ENCODE measurements around the gene ENPP6. TPM values are rescaled to one million over a fixed set of nuclear protein-coding genes. Genes with fewer than 3 reads are reported as not detected.
"Not testable (repeated sequence)": the region's sequence is repeated elsewhere in the genome, so short reads cannot be mapped to it uniquely, and the experiment has no call there.

Gene ENPP6
- polyA plus RNA-seq, 1 donor from 2014 or later: not detected

DNA sequence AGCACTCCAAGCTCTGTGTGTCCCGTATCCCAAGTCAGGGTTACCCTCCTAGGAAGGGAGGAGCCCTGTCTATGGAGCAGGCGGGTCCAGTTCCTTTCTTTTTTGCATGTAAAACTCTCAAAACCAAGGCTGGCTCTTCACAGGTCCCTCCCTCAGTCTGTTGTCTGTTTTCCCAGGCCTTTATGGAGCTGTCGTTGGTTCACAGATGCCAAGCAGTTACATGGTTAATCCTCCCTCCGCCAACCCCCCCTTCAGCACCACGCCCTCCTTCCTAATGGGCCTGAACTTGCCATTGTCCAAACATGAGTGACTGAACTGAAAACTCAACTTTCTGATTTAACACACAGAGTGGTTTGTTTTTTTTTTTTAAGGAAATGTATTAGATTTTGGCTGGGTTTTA is 164.2 kb downstream of the ENPP6 start:
- Histone ChIP-seq H2AFZ (ENCODE audit: low read depth, low read length) (no peak overlapping the region), H3F3A (ENCODE audit: insufficient read depth, low read length, poor library complexity, severe bottlenecking) (no peaks in the 10 kb centered on the region), H3K9me3 (ENCODE audit: low read length) (no peaks in the 10 kb centered on the region), H4K20me1 (ENCODE audit: insufficient read depth) (no peaks in the 10 kb centered on the region), H3K27ac (ENCODE audit: low read length) (no peak overlapping the region), H3K27me3 (ENCODE audit: insufficient read depth, low read depth, low read length) (no peaks in the 10 kb centered on the region), H3K36me3 (ENCODE audit: insufficient read depth, low read length) (no peaks in the 10 kb centered on the region), H3K9ac (ENCODE audit: low read length) (no peak overlapping the region), H3K9me2 (ENCODE audit: insufficient read depth, low read length) (no peaks in the 10 kb centered on the region), H3K4me3 (ENCODE audit: low read length) (no peak overlapping the region), H3K79me2 (replicated peaks; ENCODE audit: insufficient read depth, low read length) (no peaks in the 10 kb centered on the region), H3K4me2 (ENCODE audit: low read length) (no peak overlapping the region)
- no peak for TF ChIP-seq EZH2 (IDR thresholded peaks at IDR 0.05; ENCODE audit: borderline replicate concordance, insufficient read depth, low read length, poor library complexity, severe bottlenecking)
- TF ChIP-seq MXI1 (conservative IDR thresholded peaks at IDR 0.05; ENCODE audit: poor library complexity, severe bottlenecking): no peak
- no peak for TF ChIP-seq EP300 (conservative IDR thresholded peaks at IDR 0.05; ENCODE audit: poor library complexity, severe bottlenecking)
- no peak for TF ChIP-seq TAF1 (IDR thresholded peaks at IDR 0.05; ENCODE audit: low read depth)
- TF ChIP-seq SMC3 (conservative IDR thresholded peaks at IDR 0.05; ENCODE audit: poor library complexity): no peak
- TF ChIP-seq POLR2AphosphoS5 (IDR thresholded peaks at IDR 0.05): no peak
- TF ChIP-seq, protein P1, sequence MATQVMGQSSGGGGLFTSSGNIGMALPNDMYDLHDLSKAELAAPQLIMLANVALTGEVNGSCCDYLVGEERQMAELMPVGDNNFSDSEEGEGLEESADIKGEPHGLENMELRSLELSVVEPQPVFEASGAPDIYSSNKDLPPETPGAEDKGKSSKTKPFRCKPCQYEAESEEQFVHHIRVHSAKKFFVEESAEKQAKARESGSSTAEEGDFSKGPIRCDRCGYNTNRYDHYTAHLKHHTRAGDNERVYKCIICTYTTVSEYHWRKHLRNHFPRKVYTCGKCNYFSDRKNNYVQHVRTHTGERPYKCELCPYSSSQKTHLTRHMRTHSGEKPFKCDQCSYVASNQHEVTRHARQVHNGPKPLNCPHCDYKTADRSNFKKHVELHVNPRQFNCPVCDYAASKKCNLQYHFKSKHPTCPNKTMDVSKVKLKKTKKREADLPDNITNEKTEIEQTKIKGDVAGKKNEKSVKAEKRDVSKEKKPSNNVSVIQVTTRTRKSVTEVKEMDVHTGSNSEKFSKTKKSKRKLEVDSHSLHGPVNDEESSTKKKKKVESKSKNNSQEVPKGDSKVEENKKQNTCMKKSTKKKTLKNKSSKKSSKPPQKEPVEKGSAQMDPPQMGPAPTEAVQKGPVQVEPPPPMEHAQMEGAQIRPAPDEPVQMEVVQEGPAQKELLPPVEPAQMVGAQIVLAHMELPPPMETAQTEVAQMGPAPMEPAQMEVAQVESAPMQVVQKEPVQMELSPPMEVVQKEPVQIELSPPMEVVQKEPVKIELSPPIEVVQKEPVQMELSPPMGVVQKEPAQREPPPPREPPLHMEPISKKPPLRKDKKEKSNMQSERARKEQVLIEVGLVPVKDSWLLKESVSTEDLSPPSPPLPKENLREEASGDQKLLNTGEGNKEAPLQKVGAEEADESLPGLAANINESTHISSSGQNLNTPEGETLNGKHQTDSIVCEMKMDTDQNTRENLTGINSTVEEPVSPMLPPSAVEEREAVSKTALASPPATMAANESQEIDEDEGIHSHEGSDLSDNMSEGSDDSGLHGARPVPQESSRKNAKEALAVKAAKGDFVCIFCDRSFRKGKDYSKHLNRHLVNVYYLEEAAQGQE (IDR thresholded peaks at IDR 0.05; ENCODE audit: borderline replicate concordance): no peak
- TF ChIP-seq, protein P2, sequence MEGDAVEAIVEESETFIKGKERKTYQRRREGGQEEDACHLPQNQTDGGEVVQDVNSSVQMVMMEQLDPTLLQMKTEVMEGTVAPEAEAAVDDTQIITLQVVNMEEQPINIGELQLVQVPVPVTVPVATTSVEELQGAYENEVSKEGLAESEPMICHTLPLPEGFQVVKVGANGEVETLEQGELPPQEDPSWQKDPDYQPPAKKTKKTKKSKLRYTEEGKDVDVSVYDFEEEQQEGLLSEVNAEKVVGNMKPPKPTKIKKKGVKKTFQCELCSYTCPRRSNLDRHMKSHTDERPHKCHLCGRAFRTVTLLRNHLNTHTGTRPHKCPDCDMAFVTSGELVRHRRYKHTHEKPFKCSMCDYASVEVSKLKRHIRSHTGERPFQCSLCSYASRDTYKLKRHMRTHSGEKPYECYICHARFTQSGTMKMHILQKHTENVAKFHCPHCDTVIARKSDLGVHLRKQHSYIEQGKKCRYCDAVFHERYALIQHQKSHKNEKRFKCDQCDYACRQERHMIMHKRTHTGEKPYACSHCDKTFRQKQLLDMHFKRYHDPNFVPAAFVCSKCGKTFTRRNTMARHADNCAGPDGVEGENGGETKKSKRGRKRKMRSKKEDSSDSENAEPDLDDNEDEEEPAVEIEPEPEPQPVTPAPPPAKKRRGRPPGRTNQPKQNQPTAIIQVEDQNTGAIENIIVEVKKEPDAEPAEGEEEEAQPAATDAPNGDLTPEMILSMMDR (IDR thresholded peaks at IDR 0.05; ENCODE audit: poor library complexity, severe bottlenecking): no peak
- no peak for TF ChIP-seq RAD21 (conservative IDR thresholded peaks at IDR 0.05)

DNA sequence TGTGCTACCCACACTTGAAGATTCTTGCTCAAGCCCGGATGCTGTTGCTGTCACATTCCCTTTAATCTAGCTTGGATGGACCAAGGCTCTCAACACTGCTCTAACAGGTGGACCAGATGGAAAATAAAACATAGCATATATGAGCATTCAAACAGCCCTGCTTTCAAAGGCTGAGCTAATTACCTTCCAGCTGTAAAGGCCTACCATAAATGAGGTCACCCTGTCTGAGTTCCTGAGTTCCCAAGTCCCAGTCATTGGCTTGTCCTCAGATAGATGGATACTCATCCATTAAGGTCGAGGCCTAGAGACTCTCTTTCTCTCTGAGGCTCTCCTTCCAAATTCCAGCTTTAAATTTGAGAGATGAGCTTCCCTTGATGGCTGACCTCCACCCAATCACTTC is 165.1 kb downstream of the ENPP6 start:
- Histone ChIP-seq H3K36me3 (ENCODE audit: insufficient read depth, low read length) (no peaks in the 10 kb centered on the region), H3K4me3 (ENCODE audit: low read length) (no peak overlapping the region), H3K27me3 (ENCODE audit: insufficient read depth, low read depth, low read length) (no peaks in the 10 kb centered on the region), H3K79me2 (replicated peaks; ENCODE audit: insufficient read depth, low read length) (no peaks in the 10 kb centered on the region), H3F3A (ENCODE audit: insufficient read depth, low read length, poor library complexity, severe bottlenecking) (no peaks in the 10 kb centered on the region), H2AFZ (ENCODE audit: low read depth, low read length) (no peak overlapping the region), H3K9ac (ENCODE audit: low read length) (no peak overlapping the region), H3K9me3 (ENCODE audit: low read length) (no peaks in the 10 kb centered on the region), H4K20me1 (ENCODE audit: insufficient read depth) (no peaks in the 10 kb centered on the region), H3K27ac (ENCODE audit: low read length) (no peak overlapping the region), H3K4me2 (ENCODE audit: low read length) (no peak overlapping the region), H3K9me2 (ENCODE audit: insufficient read depth, low read length) (no peaks in the 10 kb centered on the region)
- TF ChIP-seq EP300 (conservative IDR thresholded peaks at IDR 0.05; ENCODE audit: poor library complexity, severe bottlenecking) (no peak), SMC3 (conservative IDR thresholded peaks at IDR 0.05; ENCODE audit: poor library complexity) (no peak), MXI1 (conservative IDR thresholded peaks at IDR 0.05; ENCODE audit: poor library complexity, severe bottlenecking) (no peak), RAD21 (conservative IDR thresholded peaks at IDR 0.05) (no peak)
- TF ChIP-seq, protein P1 (IDR thresholded peaks at IDR 0.05; ENCODE audit: borderline replicate concordance): no peak
- TF ChIP-seq, protein P2 (IDR thresholded peaks at IDR 0.05; ENCODE audit: poor library complexity, severe bottlenecking): no peak

DNA sequence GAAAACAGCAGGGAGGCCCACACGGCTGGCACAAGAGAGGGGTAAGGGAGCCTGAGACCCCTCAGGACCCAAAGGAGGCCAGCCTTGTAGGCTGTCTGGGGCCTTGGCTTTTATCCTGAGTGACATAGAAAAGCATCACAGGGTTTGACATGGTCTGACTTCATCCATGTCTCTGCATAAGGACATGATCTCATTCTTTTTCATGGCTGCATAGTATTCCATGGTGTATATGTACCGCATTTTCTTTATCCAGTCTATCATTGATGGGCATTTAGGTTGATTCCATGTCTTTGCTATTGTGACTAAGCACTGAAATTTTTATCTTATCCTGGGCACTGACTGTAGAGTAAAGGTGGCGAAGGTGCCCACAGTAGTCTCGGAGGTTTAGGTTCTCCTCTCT is 166.4 kb downstream of the ENPP6 start:
- H3K4me3 ChIP-seq (ENCODE audit: low read length); H4K20me1 ChIP-seq (ENCODE audit: insufficient read depth); H3K27me3 ChIP-seq (ENCODE audit: insufficient read depth, low read depth, low read length); H2AFZ ChIP-seq (ENCODE audit: low read depth, low read length); H3K36me3 ChIP-seq (ENCODE audit: insufficient read depth, low read length); H3K9me3 ChIP-seq (ENCODE audit: low read length); H3K27ac ChIP-seq (ENCODE audit: low read length); H3K4me2 ChIP-seq (ENCODE audit: low read length); H3K9ac ChIP-seq (ENCODE audit: low read length); H3F3A ChIP-seq (ENCODE audit: insufficient read depth, low read length, poor library complexity, severe bottlenecking); H3K9me2 ChIP-seq (ENCODE audit: insufficient read depth, low read length); H3K79me2 ChIP-seq (replicated peaks; ENCODE audit: insufficient read depth, low read length): not testable (repeated sequence)

All from neural cell (in vitro differentiated cells).